LoVo (cell line): ENCODE data around the gene APOBEC3B.
"Not testable (repeated sequence)": the region's sequence is repeated elsewhere in the genome, so short reads cannot be mapped to it uniquely, and the experiment has no call there.

ENCODE experiments used
- DNase-seq: peaks from one replicate; pipeline ENCODE4 v3.0.0-alpha.2; 2016; ENCODE audit warnings: low spot score

Gene APOBEC3B

DNA sequence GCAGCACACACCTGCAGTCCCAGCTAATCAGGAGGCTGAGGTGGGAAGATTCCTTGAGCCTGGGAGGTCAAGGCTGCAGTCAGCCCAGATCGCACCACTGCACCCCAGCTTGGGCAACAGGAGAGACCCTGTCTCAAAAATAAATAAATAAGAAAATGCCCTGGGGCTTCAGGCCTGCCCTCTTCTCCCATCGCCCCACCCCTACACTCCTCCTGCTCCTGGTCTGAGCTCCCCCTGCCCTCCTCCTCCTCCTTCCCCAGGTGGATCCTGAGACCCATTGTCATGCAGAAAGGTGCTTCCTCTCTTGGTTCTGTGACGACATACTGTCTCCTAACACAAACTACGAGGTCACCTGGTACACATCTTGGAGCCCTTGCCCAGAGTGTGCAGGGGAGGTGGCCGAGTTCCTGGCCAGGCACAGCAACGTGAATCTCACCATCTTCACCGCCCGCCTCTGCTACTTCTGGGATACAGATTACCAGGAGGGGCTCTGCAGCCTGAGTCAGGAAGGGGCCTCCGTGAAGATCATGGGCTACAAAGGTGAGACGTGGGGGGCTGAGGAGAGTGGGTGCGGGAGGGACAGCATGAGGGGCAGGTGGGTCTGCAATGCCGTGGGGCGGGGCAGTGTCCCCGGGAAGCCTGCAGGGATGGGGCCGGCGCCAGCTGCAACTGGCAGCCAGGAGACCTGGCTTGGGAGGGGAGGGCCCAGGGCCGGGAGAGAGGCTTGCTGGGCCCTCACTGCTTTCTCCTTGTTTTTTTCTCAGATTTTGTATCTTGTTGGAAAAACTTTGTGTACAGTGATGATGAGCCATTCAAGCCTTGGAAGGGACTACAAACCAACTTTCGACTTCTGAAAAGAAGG, 49.5 kb downstream of the APOBEC3B start:
- DNase-seq, result not testable (repeated sequence)

DNA sequence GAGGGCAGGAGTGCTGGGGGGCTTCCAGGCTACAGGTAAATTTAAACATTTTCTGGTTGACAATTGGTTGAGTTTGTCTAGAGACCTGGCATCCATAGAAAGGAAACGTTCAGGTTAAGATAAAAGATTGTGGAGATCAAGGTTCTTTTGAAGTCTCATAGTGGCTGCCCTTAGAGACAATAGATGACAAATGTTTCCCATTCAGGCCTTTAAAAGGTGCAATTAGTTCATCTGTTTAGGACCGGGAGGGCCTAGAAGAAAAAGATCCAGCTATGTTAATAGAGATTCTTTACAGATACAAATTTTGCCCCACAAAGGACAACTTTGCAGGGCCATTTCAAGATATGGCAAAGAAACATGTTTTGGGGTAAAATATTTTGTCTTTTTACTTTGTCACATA, 54.9 kb downstream of the APOBEC3B start:
- not testable (repeated sequence) for DNase-seq

DNA sequence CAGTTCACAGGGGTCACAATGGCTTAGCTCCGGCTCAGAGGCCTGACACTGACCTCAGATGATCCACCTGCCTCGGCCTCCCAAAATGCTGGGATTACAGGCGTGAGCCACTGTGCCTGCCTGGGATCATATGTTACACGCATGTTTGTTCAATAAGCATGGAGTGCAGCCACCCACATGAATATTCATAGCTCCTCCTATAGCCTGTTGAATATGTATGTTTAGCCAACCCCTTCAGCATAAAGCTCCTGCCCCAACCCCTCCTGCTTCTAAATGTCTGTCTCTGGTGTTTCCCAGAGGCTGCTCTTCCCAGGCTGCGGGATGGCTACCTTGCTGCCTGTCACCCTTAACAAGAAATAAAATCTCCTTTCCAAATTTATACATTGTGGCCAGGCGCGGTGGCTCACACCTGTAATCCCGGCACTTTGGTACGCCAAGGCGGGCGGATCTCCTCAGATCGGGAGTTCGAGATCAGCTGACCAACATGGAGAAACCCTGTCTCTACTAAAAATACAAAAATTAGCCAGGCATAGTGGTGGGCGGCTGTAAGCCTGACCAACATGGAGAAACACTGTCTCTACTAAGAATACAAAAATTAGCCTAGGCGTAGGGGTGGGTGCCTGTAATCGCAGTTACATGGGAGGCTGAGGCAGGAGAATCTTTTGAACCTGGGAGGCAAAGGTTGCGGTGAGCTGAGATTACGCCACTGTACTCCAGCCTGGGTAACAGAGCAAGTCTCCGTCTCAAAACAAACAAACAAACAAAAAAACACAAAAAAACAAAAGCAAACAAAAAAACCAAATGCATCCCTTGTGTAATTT, 57.4 kb downstream of the APOBEC3B start:
- DNase-seq, result no peak

DNA sequence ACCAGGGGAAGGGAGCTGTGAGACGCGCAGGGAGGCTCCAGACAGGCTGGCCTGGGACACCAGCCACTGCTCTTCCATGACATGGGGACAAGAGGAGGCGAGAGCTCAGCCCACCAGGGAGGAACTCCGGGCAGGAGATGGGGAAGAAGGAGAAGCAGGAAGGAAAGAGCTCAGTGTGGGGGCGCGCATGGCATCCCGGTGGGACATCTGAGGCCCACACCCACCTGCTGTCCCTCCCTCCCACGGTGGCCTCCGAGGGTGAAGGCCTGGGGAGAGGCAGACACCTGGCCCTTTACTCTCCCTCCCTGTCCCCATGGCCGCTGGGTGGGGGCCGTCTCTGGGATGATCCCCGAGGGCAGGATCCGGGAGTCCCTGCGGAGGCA, 58.0 kb downstream of the APOBEC3B start:
- not testable (repeated sequence) for DNase-seq

DNA sequence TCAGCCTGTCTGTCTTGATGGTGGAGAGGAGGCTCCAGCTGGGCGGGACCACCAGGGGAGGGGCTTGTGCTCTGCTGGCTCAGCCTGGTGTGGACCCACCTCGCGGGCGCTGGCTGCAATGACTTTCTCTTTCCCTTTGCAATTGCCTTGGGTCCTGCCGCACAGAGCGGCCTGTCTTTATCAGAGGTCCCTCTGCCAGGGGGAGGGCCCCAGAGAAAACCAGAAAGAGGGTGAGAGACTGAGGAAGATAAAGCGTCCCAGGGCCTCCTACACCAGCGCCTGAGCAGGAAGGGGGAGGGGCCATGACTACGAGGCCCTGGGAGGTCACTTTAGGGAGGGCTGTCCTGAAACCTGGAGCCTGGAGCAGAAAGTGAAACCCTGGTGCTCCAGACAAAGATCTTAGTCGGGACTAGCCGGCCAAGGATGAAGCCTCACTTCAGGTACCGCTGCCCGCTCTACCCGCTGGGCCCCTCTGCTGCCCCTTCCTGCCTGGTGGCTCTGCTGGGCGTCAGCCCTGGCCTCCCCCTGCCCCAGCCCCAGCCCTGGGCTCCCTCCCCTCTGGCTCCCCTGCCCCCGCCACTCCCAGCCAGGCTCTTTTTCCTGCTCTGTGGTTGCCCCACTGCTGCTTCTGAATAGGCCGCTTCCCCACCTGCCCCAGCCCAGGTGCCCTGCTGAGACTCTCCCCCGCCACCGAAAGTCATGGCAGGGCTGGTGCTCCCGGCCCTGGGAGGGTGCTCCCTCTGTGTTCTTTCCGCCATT, 58.6 kb downstream of the APOBEC3B start, which contains the start of gene APOBEC3F:
TSS of gene APOBEC3F (plus strand) at position 327 of the 759 bp plus-strand sequence. CDS start at position 424, 97 bp downstream.
- peak; percentile 52 for DNase-seq

DNA sequence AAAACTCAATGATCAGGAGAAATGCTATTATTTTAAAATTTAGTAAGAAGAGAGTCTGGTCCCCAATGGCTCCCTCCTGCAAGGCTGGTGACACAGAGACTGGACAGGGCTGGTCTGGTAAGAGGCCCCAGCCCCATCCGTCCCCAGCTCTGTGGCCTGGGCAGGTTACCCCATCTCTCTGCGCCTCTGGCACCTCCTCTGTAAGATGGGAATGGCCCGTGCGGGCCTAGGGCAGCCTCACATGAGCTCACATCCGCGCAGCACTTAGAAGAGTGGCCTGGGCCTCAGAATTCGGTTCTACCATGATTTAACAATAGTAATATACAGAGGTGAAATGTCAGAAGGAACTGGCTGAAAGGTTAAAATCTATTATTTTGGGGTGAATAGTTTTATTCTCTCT, 59.8 kb downstream of the APOBEC3B start:
- no peak for DNase-seq
